HepG2 (cell line): ENCODE results near the gene HNF1B. TPM values are rescaled to one million over a fixed set of nuclear protein-coding genes. Genes with fewer than 3 reads are reported as not detected.

Experiments
- BRD4 ChIP-seq: sonication (generic); formaldehyde crosslinking; IDR thresholded peaks from 2 replicates; pipeline ENCODE4 v1.4.0; 2020; ENCODE audit warnings: missing genetic modification reagents
- EZH2 ChIP-seq: conservative IDR thresholded peaks from 2 replicates; pipeline ENCODE4 v1.6.1; 2012; ENCODE audit warnings: mild to moderate bottlenecking, low read depth, low read length, moderate library complexity
- GLI4 ChIP-seq: sonication (generic); formaldehyde crosslinking; IDR thresholded peaks from 2 replicates; pipeline ENCODE4 v1.5.1; 2020; ENCODE audit warnings: missing genetic modification reagents, mild to moderate bottlenecking, moderate library complexity, borderline replicate concordance
- HMG20B ChIP-seq: conservative IDR thresholded peaks from 2 replicates; pipeline ENCODE4 v1.6.1; 2016; ENCODE audit warnings: missing genetic modification reagents, missing compliant biosample characterization
- MTF2 ChIP-seq: sonication (generic); formaldehyde crosslinking; IDR thresholded peaks from 2 replicates; pipeline ENCODE4 v1.5.0; 2020; ENCODE audit warnings: missing genetic modification reagents, borderline replicate concordance
- RFXAP ChIP-seq: sonication (generic); formaldehyde crosslinking; IDR thresholded peaks from 2 replicates; pipeline ENCODE4 v1.4.0; 2020; ENCODE audit warnings: missing genetic modification reagents, borderline replicate concordance
- RXRA ChIP-seq: sonication (generic); formaldehyde crosslinking; IDR thresholded peaks from 2 replicates; pipeline ENCODE4 v1.5.1; 2020; ENCODE audit warnings: missing genetic modification reagents
- SPEN ChIP-seq: sonication (generic); formaldehyde crosslinking; IDR thresholded peaks from 2 replicates; pipeline ENCODE4 v1.5.1; 2020; ENCODE audit warnings: low read depth, mild to moderate bottlenecking, missing genetic modification reagents
- XBP1 ChIP-seq: sonication (generic); formaldehyde crosslinking; IDR thresholded peaks from 2 replicates; pipeline ENCODE4 v1.5.0; 2020; ENCODE audit warnings: missing genetic modification reagents
- ZNF30 ChIP-seq: sonication (generic); formaldehyde crosslinking; IDR thresholded peaks from 2 replicates; pipeline ENCODE4 v1.5.0; 2020; ENCODE audit warnings: mild to moderate bottlenecking, missing genetic modification reagents
- ZNF468 ChIP-seq: sonication (generic); formaldehyde crosslinking; IDR thresholded peaks from 2 replicates; pipeline ENCODE4 v1.8.0; 2022; ENCODE audit warnings: mild to moderate bottlenecking, moderate library complexity, missing genetic modification reagents
- ZNF547 ChIP-seq: sonication (generic); formaldehyde crosslinking; IDR thresholded peaks from 2 replicates; pipeline ENCODE4 v1.5.1; 2020; ENCODE audit warnings: mild to moderate bottlenecking, missing genetic modification reagents
- ZZZ3 ChIP-seq: sonication (generic); formaldehyde crosslinking; IDR thresholded peaks from 2 replicates; pipeline ENCODE4 v1.4.0; 2020; ENCODE audit warnings: missing genetic modification reagents, mild to moderate bottlenecking, borderline replicate concordance
- polyA plus RNA-seq, 8 experiments: library from polyadenylated mRNA; depleted of rRNA in 3 of 8; stranded (reverse) in 7 of 8; unstranded in 1 of 8; fragments of >200 nt; fragmentation: Illumina TruSeq in 4 of 8; extraction: Trizol in 4 of 8; gene quantifications; 2 replicates each; pipeline versions ENCODE4 v1.2.1 to v1.2.3, GENCODE V29; 2011 to 2016; ENCODE audit warnings: low read depth in 4 of 8, missing spikeins in 1 of 8, mixed read lengths in 1 of 8; ENCODE audit not compliant: insufficient read depth in 1 of 8
- total RNA-seq, 5 experiments: library from RNA; depleted of rRNA; stranded (reverse); fragments of >200 nt; fragmentation: Illumina TruSeq; extraction: Trizol; gene quantifications; 2 replicates each; pipeline ENCODE4 v1.2.3, GENCODE V29; 2016; ENCODE audit warnings: low read depth in 1 of 5
- TF ChIP-seq, protein P1 (sequence below): sonication (generic); formaldehyde crosslinking; conservative IDR thresholded peaks from 2 replicates; pipeline ENCODE4 v1.8.0; 2022; ENCODE audit warnings: missing genetic modification reagents
- TF ChIP-seq, protein P2 (sequence below): IDR thresholded peaks from 2 replicates; pipeline ENCODE4 v1.6.1; 2016; ENCODE audit warnings: missing compliant biosample characterization, missing genetic modification reagents, borderline replicate concordance
- TF ChIP-seq, protein P3 (sequence below): sonication (generic); formaldehyde crosslinking; IDR thresholded peaks from 2 replicates; pipeline ENCODE4 v1.5.0; 2020; ENCODE audit warnings: mild to moderate bottlenecking, missing genetic modification reagents, moderate library complexity
- TF ChIP-seq, protein P4 (sequence below): sonication (generic); formaldehyde crosslinking; IDR thresholded peaks from 2 replicates; pipeline ENCODE4 v1.8.0; 2022; ENCODE audit warnings: missing genetic modification reagents, mild to moderate bottlenecking, moderate library complexity, borderline replicate concordance
- TF ChIP-seq, protein P5 (sequence below): sonication (generic); formaldehyde crosslinking; IDR thresholded peaks from 2 replicates; pipeline ENCODE4 v1.4.0; 2020; ENCODE audit warnings: mild to moderate bottlenecking, low read depth, missing genetic modification reagents

The HNF1B gene
- total and polyA plus RNA-seq, 2 of the 13 experiments (the other 11 are each of a cell fraction or from before 2014, with no cell fraction given) = 1.9 to 5.3 TPM

DNA sequence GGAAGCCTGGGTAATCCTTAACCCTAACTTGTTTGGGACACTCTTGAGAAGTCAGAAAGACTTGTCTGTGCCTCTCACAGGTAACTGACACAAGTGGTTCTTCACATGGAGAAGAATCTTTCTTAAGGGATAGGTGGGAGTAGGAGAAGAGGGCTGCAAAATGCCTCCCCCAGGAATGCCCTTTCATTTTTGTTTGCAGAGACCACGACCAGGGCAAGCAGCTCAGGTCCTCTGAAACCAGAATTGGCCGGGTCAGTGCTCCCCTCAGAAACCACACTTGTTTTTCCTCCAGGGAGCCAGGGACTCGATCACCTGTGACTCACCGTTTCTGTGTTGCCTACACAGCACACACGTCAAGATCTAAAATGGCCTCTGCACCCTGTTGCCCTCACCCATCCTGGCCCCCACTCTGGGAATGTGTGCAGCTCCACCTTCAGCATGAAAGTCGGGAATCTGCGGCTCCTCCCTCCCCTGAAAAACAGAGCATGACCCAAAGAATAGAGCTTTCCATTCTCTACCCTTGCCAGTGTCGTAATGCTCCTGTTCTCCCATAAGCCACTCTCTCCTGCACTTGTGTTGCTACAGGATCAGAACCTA, 36.1 kb downstream of the HNF1B start (continued):
- TF ChIP-seq ZNF30 (CRISPR knock-in tag) (no peak), ZZZ3 (CRISPR knock-in tag) (no peak), ZNF468 (CRISPR knock-in tag) (no peak), SPEN (CRISPR knock-in tag) (peak; percentile 15; the same call in 1 of the 2 replicates), ZNF547 (no peak), HMG20B (CRISPR knock-in tag) (0 out of 2 replicates have a peak, but pooled peaks have one; percentile 2), RFXAP (CRISPR knock-in tag) (0 out of 2 replicates have a peak, but pooled peaks have one; percentile 60), MTF2 (CRISPR knock-in tag) (no peak), GLI4 (CRISPR knock-in tag) (peak; percentile 14; the same call in 1 of the 2 replicates), EZH2 (no peak), BRD4 (0 out of 2 replicates have a peak, but pooled peaks have one; percentile 67), RXRA (peak; percentile 73; the same call in 1 of the 2 replicates), XBP1 (CRISPR knock-in tag) (no peak)
- TF ChIP-seq, protein P1, sequence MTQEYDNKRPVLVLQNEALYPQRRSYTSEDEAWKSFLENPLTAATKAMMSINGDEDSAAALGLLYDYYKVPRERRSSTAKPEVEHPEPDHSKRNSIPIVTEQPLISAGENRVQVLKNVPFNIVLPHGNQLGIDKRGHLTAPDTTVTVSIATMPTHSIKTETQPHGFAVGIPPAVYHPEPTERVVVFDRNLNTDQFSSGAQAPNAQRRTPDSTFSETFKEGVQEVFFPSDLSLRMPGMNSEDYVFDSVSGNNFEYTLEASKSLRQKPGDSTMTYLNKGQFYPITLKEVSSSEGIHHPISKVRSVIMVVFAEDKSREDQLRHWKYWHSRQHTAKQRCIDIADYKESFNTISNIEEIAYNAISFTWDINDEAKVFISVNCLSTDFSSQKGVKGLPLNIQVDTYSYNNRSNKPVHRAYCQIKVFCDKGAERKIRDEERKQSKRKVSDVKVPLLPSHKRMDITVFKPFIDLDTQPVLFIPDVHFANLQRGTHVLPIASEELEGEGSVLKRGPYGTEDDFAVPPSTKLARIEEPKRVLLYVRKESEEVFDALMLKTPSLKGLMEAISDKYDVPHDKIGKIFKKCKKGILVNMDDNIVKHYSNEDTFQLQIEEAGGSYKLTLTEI (CRISPR knock-in tag) = no peak
- TF ChIP-seq, protein P2, sequence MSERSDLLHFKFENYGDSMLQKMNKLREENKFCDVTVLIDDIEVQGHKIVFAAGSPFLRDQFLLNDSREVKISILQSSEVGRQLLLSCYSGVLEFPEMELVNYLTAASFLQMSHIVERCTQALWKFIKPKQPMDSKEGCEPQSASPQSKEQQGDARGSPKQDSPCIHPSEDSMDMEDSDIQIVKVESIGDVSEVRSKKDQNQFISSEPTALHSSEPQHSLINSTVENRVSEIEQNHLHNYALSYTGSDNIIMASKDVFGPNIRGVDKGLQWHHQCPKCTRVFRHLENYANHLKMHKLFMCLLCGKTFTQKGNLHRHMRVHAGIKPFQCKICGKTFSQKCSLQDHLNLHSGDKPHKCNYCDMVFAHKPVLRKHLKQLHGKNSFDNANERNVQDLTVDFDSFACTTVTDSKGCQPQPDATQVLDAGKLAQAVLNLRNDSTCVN (CRISPR knock-in tag) = peak; percentile 73; the same call in 1 of the 2 replicates
- TF ChIP-seq, protein P3, sequence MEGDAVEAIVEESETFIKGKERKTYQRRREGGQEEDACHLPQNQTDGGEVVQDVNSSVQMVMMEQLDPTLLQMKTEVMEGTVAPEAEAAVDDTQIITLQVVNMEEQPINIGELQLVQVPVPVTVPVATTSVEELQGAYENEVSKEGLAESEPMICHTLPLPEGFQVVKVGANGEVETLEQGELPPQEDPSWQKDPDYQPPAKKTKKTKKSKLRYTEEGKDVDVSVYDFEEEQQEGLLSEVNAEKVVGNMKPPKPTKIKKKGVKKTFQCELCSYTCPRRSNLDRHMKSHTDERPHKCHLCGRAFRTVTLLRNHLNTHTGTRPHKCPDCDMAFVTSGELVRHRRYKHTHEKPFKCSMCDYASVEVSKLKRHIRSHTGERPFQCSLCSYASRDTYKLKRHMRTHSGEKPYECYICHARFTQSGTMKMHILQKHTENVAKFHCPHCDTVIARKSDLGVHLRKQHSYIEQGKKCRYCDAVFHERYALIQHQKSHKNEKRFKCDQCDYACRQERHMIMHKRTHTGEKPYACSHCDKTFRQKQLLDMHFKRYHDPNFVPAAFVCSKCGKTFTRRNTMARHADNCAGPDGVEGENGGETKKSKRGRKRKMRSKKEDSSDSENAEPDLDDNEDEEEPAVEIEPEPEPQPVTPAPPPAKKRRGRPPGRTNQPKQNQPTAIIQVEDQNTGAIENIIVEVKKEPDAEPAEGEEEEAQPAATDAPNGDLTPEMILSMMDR (CRISPR knock-in tag) = peak; percentile 55
- TF ChIP-seq, protein P4, sequence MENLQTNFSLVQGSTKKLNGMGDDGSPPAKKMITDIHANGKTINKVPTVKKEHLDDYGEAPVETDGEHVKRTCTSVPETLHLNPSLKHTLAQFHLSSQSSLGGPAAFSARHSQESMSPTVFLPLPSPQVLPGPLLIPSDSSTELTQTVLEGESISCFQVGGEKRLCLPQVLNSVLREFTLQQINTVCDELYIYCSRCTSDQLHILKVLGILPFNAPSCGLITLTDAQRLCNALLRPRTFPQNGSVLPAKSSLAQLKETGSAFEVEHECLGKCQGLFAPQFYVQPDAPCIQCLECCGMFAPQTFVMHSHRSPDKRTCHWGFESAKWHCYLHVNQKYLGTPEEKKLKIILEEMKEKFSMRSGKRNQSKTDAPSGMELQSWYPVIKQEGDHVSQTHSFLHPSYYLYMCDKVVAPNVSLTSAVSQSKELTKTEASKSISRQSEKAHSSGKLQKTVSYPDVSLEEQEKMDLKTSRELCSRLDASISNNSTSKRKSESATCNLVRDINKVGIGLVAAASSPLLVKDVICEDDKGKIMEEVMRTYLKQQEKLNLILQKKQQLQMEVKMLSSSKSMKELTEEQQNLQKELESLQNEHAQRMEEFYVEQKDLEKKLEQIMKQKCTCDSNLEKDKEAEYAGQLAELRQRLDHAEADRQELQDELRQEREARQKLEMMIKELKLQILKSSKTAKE (CRISPR knock-in tag) = peak; percentile 65; the same call in 1 of the 2 replicates
- TF ChIP-seq, protein P5, sequence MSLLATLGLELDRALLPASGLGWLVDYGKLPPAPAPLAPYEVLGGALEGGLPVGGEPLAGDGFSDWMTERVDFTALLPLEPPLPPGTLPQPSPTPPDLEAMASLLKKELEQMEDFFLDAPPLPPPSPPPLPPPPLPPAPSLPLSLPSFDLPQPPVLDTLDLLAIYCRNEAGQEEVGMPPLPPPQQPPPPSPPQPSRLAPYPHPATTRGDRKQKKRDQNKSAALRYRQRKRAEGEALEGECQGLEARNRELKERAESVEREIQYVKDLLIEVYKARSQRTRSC (CRISPR knock-in tag) = no peak
